ENCODE measurements around the gene KIRREL3.

KIRREL3 gene

DNA sequence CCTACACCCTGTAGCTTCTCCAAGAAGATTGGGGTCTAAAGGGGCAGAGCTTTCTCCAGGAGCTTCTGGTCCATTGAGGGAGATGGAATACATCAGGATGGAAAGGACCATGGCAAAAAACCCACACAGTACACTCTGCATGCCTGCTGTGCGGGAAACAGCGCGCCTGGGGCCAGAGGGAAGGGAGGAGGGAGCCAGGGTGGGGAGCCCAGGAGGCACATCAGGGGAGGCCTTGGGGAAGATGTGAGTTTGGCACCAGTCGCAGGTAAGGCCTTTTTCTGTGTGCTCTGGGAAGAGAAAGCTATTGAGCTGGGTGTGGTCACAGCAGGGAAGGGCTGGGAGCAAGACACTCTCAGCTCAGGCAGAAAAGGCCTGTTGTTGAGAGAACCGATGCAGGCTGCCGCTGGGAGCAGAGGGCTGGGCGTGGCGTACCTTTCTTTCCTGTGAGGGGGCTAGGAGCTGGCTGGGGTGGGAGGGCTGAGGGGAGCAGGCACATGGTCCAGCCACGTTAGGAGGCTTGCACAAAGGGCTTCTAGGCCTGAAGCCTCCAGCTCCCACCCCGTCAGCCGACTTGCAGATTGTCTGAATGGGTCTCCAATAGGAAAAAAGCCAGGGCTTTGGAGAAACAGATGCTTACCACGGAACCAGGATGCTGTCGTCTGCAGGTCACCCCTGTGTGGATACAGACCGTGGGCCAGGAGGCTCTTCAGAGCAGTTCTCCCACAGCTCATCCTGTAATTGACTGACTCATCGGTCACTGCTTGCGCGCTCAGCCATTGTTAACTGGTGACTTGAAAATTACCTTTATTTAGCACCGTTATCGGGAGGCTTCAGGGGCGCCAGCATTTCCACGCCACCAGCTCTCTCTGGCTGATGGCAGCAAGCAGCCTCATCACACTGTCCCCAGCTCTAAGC lies 407.8 kb downstream of the KIRREL3 start:
- no peak for DNase-seq

DNA sequence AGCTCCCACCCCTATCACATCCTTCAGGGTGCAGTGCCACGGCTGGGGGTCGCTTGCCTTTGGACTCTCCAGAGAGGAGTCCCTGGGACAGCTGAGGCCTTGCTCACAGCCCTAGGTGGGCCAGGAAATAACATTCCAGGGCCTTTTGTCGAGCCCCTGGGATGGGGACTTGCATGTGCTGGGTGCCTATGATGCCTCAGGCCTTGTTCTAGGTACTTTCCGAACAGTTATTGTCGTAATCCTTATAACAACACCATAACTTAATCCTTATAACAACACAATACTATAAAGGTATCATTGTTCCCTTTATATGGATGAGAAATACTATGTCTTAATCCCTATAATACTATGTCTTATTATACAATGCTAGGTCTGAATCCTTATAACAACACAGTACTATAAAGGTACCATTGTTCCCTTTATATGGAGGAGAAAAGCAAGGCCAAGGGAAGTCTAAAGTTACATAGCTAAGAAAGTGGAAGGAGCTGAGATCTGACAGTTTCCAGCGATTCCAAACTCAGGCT lies 408.5 kb downstream of the KIRREL3 start:
- no peak for DNase-seq

DNA sequence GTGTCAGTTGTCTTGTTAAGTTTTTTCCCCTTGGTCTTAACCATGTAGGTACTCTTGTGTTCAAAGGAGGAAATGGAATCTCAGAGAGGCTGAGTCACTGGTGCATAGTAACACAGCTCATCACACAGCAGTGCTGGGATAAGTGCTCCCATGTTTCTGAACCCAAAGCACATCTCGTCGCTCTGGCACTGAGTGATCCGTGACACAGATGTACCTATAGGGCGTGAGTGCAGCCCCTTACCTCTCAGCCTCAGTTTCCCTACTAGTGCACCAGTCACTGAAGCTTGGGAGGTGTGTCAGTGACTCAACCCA lies 411.1 kb downstream of the KIRREL3 start:
- DNase-seq, result no peak

DNA sequence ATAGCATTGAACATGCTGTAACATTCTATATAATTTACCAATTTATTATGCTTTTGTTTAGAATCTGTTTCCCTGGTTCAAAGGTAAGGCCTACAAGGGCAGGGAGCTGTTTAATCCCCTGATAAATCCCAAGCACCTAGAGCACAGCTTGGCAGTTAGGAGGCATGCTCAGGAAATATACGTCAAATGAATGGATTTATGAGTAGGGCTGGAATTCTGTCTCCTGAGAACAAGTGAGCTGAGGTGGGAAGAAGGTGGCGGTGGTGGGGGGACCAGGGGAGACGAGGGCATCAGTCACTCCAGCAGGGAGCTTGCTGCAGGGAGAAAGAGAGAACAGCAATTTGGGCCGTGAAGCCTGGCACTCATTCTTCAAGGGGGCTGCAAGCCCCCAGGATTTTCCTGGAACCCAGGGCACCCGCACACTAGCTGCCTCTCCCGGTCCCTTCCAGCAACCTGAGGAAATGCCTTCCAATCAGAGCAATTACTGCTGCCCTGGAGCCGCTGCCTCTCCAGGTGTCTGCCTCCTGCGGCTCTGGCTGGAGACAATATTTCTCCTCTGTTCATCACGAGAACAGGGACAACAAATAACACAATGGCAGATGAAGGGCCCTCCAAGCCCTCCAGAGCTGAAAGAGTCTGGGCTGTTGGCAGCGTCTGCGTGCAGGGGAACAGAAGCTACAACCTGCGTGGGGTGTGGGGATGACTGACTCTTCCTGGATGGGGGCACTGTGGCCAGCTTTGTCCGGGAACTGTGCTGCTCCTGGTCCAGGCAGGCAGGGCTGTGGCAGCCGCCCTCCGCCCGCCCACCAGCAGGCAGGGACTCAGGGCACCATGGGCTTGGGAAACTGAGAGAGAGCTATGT lies 411.7 kb downstream of the KIRREL3 start:
- no peak for DNase-seq

DNA sequence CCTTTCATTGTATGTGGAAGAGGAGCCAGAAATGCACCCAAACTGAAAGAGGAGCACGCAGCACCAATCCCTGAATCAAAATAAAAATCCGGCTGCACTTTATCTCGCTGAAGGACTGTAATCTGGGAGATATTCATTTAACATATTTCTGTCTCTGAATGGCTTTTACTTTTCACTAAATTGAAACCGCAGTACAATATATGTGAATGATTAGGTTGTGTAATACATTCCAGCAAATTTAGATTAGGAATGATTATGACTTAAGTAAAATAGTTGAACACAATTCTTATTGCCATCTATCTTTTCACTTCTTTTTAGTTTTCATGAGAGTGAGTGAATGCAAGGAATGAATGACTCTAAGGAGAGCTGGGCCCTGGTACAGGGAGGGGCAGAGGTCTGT lies 413.0 kb downstream of the KIRREL3 start:
- DNase-seq, result no peak

DNA sequence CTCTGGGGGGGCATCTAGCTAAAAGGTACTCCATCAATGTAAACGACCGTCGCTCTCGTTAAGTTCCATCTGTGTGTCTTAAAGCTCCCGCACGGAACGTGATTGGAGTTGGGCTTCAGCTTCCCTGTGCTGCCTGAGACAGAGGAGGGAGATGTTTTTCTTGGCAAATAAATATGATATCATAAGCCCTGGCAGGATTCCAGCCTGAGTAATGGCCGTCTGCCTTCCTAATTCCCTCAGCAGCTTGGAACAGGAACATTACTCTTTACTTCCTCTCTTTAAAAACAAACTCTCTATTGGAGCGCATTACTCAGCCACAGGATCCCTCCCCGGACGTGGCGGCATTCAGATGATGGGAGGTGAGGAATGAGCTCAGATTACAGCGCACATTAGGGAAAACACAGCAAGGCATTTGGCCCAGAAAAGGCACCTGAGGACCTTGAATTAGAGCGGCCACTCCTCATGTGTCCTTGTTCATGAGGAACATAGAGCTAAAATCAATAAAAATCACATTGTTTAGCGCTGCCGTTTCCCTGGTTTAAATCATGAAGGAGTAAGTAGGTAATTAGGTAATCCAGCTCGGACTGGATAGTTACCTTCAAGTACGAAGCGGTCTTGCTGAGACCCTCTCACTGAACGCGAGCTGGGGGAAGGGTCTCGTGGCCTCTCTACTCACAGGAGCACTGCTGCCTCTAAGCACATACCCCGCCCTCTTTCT lies 414.6 kb downstream of the KIRREL3 start:
- peak; percentile 90 to 95 for DNase-seq

DNA sequence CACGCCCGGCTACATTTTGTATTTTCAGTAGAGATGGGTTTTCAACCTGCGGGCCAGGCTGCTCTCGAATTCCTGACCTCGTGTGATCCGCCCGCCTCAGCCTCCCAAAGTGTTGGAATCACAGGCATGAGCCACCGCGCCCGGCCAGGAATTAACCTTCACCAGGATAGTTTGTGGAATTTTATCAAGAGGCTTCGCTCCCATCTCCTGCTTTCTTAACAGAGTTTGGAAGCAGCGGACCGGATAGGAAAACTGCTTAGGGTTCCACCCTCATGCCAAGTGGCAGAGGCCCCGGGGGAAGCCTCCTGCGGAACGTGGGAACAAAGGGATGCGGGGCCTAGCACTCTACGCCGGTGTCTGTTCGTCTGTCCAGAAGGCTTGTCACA lies 415.2 kb downstream of the KIRREL3 start:
- DNase-seq, result no peak

DNA sequence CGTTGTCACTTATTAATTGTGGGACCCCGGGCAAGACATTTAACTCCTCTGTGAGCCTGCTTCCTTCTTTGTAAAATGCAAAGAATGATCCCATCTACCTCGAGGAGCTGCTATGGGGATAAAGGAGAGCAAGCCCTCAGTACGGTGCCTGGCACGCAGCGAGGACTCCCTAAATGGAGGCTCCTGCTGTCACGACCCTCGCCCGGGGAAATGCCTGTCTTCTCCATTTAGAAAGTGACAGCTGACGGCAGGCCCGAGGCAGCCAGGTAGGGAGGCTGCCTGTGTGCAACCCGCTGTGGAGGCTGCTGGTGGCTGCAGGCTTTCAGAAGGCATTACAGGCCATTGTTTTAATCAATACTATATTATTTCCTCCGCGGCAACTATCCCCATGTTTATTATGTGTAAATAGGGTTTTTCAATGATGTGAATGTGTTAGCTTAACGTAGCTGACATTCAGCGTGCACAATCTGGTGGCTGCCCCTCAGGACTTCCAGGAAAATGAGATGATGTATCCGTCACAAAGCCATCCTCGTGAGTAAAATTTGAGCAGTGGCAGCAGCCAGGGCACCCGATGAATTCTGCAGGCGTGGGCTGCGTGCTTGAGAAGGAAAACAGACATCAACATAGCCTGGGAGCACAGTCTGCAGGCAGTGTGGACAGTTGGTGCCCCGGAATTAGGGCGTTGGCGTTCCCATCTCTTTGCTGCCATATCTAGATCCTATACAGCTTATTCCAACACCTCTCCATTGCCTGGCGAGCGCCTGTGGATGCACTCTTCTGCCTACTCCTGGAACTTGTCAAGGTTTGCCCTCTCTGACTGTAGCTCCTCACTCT lies 416.8 kb downstream of the KIRREL3 start:
- no peak for DNase-seq

DNA sequence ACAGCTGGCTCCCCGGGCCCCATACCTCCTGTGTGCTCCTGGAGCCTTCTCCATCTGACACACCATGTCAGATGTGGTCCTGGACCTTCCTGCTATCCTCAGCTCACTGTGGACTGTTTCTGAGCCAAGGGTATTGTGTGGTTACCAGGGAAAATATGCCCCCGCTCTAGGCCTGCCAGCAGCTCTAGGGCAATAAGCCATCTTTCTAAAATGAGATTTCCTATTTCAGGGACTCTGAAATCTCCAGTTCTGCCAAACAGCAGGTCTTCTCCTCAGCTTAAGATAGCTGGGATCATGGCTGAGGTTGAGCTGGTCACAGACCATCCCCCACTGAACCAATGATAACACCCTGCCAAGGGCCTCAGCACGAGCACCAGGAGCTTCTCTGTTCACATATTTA lies 417.5 kb downstream of the KIRREL3 start:
- DNase-seq, result peak in 1 of 2 experiments; percentile 47

DNA sequence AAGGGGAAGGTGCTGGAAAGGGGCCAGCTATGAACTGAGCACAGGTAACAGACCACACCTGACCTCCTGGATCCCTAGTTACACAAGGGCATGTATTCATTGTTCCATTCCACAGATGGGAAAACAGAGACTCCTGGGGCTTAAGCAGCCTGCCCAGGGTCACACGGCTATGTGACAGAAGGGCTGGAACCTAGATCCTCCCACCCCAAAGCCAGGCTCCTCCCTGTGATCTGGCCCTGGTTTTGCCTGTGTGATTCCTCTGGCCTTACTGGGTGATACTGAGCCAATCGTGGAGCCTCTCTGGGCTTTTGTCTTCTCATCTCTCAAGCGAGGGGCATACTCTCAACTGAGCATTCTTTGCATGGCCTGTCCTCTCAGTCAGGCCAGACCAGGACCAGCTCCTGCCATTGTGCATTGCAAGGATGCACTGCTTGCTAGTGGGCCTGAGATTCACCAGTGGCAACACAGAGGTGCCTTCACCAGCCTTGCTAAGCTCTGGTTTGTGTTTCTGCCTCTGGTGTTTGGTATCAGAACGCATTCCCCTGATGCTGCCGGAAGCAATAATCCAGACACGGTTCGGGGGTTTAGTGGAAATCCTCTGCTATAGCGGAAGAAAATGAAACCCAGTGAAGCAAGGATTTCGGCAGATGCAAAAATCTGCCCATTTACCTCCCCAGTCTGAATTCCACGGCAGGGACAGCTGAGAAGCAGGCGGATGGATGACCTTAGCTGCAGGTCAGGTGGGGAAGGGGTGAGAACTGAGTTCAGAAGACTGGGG lies 418.5 kb downstream of the KIRREL3 start:
- DNase-seq, result no peak

DNA sequence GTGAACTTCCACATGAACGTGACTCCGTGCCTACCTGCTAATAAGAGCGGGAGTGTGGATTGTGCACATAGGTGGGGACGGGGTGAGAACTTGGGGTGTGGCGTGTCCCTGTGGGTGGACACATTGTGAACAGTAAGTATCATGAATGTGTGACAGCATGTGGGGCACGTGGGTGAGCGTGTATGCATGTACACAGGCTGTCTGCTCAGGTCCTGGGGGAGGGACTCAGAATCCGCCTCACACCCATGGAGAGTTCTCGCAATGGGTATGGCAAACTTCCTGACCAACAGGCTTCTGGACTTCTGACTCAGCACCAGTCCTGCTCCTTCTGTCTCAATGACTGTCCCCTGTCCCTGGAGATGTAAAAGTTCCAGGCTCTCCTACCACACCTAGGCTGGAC lies 422.1 kb downstream of the KIRREL3 start:
- DNase-seq, result no peak

DNA sequence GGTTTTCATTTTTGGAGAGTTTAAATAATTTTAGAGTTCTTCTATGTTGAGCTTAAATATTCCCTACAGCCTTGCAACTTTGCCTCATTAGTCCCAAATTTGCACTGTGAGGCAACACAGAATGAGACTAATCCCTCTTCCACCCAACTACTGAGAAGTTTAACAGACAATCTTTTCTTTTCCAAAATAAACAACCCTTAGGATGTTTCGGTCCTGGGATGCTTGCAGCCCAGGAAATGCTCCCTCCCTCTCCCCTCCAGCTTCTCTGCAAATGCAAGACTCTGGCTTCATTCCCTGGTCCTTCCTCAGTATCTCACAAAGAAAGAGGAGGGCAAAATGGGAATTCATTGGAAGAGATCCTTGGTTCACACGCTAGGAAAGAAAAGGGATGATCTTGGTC lies 422.5 kb downstream of the KIRREL3 start:
- no peak for DNase-seq

DNA sequence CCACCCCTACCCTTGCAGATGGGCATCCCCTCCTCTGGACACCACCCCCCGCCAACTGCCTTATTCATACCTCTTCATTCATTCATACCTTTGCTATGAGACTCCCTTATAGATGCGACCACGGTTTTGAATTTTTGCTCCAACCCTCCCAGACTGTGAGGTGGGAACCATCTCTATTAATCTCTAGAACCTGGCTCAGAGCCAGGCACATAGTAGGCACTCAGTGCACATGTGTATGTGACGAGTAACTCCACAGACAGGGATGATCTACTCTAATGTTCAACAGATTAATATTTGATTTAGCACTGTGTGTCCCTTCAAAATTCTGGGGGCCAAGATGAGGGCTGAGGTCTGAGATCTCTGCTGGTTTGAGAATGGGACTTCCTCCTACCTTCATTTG lies 424.7 kb downstream of the KIRREL3 start:
- DNase-seq, result no peak

DNA sequence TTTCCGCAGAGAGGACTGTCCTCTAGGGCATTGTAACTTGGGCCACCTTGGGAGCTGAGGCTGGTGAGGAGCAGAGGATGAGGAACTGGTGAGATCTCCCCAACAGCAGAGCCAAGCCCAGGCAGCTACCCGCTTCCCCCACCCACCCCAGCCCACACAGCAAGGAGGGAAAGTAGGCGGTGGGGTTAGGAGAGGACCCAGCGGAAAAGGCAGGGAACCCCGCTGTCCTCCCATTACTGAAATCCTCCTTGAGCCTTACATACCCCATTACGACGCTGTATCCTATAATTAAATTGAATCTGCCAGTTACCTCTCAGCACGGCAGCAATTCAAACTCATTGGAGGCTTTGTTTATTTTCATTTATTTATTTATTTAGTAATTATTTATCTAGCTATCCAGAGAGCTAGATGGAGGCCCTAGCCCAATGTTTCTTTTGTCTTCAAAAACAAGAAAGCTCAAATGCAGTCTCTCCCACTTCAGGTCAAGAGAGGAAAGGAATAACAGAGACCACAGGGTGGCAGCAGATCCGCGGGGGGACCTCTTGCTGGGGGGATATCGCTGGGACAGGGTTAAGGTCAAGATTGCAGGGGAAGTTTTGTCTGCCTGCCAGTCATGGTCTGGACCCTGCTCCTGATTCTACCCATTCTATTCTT lies 427.1 kb downstream of the KIRREL3 start:
- no peak for DNase-seq

DNA sequence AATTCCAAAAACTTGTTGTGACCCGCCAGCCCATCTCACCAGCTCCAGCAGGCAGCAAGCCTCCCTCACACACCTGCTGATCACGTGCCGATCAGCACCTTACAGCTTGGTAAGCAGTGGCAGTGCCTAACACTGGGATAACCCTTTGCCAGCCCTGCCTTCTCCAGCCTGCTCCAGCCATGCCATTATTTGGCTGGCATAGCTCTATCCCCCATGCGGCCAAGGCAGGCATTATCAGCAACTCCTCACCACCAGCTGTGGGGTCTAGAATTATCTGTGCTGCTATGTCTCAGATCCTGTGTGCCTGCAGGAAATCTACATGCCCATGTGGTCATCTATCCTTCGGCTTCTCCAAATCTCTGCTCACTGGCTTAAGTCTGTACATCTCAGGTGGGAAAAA lies 430.1 kb downstream of the KIRREL3 start:
- DNase-seq, result no peak

DNA sequence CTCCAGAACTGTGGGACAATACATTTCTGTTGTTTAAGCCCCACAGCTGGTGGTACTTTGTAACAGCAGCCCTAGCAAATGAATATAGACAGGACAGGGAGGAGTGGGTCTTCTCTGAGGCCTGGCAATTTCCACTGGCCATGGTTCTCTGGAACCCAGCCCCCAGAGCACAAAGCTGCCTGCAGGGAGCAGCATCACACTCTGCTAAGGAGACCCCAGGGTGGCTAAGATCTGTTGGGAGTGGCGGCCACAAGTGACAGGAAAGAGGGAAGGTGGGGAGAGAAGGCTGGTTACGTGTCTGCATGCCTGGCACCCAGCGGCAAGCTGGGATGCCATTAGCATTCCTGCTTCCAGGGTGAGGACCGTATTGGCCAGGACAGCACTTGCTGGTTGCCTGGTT lies 433.2 kb downstream of the KIRREL3 start:
- DNase-seq, result no peak

DNA sequence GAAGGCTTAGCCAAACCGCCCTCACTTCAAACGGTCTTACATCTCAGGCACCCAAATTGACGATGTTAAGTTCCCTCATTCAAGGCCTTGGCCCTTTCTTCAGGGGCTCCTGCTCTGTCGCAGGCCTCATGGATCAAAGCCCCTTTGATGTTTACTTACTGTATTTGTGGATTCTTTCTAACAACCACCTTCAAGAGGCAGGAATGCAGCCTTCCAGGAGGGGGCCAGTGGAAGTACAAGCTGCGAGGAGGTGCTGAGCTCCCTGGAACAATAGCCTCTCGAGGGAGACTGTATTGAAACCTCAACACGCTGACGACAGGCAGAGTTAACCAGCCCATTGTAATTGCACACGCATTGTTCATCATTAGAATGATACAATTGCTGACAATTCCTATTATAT lies 436.0 kb downstream of the KIRREL3 start:
- no peak for DNase-seq

DNA sequence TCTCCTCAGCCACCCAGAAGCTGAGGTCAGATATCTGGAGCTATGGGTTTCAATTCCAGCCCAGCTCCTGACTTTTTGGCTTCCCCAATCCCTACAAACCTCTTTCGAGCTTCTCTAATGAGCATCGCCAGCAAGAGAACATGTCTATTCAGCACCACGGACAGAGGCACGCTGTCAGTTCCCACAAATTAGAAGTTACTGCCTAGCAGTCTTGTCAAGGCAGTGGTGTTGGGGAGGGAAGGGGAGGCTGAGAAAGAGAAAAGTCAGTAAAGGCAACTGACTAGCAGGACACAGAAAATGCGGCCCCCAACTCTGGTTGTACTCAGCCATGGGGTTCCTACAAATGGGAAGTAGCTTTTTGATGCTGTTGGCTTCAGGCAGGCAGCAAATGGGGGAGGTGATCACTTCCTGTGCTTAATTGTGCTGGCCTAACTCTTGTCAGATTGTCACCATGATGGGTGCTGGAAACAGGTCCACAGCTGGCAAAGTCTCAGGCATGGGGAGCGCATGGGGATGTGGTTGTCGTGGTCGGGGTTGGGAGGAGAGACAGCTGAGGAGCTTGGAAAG lies 439.2 kb downstream of the KIRREL3 start:
- no peak for DNase-seq

DNA sequence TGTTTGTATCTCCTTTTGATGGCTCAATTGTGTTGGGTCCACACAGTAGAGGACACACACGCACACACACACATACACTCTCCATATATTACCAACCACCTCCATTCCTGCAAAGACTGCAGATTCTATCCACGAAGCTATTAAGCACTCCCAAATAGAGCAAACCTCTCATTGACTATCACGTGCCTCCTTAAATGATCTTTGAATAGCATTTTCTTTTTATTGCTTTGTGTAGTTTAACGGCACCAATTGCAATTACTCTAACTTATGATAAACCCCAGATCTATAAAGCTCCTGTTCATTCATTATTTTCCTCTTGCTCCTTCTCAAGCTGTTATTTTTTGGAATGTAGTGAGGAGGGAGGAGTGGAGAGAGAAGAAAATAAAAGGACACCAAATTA lies 440.3 kb downstream of the KIRREL3 start:
- DNase-seq, result no peak
